WTC11 (cell line): ENCODE results near the gene ZNF3. TPM values are rescaled to one million over a fixed set of nuclear protein-coding genes. Genes with fewer than 3 reads are reported as not detected.

ENCODE experiments used
- ATAC-seq: fragments of 200-7000 bp; cut with Tn5 transposase; 2 replicates; pipeline ENCODE4 v1.10.0; 2021; ENCODE audit warnings: mild to moderate bottlenecking, moderate library complexity
- CTCF ChIA-PET: fragments of 300-600 bp; sonication (Branson Sonifier 250); formaldehyde crosslinking; loops from one replicate; lab custom pipeline; 2021; ENCODE audit warnings: antibody characterized with exemption; lab: Charles Lee
- POLR2A ChIA-PET: fragments of 350-600 bp; sonication (Branson Sonifier 250); formaldehyde crosslinking; loops from one replicate; lab custom pipeline; 2021; ENCODE audit warnings: antibody characterized with exemption; lab: Charles Lee
- DNase-seq: peaks from one replicate; pipeline ENCODE4 v3.0.0; 2021; ENCODE audit warnings: low spot score
- H3K27ac Mint-ChIP-seq: 2 replicates; pipeline ENCODE4 v1.8.0; 2021; ENCODE audit warnings: mixed read lengths
- H3K27me3 Mint-ChIP-seq: 2 replicates; pipeline ENCODE4 v1.8.0; 2021; ENCODE audit warnings: low read depth, mild to moderate bottlenecking, moderate library complexity, mixed read lengths
- H3K36me3 Mint-ChIP-seq: 2 replicates; pipeline ENCODE4 v1.8.0; 2021; ENCODE audit warnings: mixed read lengths
- H3K4me1 Mint-ChIP-seq: 2 replicates; pipeline ENCODE4 v1.8.0; 2022; ENCODE audit warnings: mixed read lengths
- H3K4me3 Mint-ChIP-seq: 2 replicates; pipeline ENCODE4 v1.8.0; 2021; ENCODE audit warnings: mild to moderate bottlenecking, moderate library complexity, mixed read lengths
- H3K9me3 Mint-ChIP-seq: 2 replicates; pipeline ENCODE4 v1.8.0; 2021; ENCODE audit warnings: mixed read lengths
- ATF3 ChIP-seq: sonication (generic); formaldehyde crosslinking; conservative IDR thresholded peaks from 2 replicates; pipeline ENCODE4 v1.8.1; 2022; ENCODE audit warnings: mild to moderate bottlenecking, missing genetic modification reagents
- ESRRA ChIP-seq: sonication (generic); formaldehyde crosslinking; IDR thresholded peaks from 2 replicates; pipeline ENCODE4 v1.8.1; 2022; ENCODE audit warnings: mild to moderate bottlenecking, missing genetic modification reagents, borderline replicate concordance
- GABPB1 ChIP-seq: sonication (generic); formaldehyde crosslinking; IDR thresholded peaks from 2 replicates; pipeline ENCODE4 v1.8.1; 2023; ENCODE audit warnings: mild to moderate bottlenecking, missing genetic modification reagents
- PREB ChIP-seq: sonication (generic); formaldehyde crosslinking; IDR thresholded peaks from 2 replicates; pipeline ENCODE4 v1.8.1; 2022; ENCODE audit warnings: mild to moderate bottlenecking, missing genetic modification reagents, moderate library complexity, borderline replicate concordance
- SP1 ChIP-seq: sonication (generic); formaldehyde crosslinking; conservative IDR thresholded peaks from 2 replicates; pipeline ENCODE4 v1.8.1; 2022; ENCODE audit warnings: missing genetic modification reagents
- total RNA-seq: library from RNA; stranded (reverse); gene quantifications from 3 replicates; pipeline ENCODE4 v1.2.3, GENCODE V29; 2021
- TF ChIP-seq, protein P1 (sequence below): fragments of 250-450 bp; sonication (Bioruptor Pico); IDR thresholded peaks from 2 replicates; pipeline ENCODE4 v1.9.0; 2021; ENCODE audit warnings: mild to moderate bottlenecking
- TF ChIP-seq, protein P2 (sequence below): sonication (generic); formaldehyde crosslinking; IDR thresholded peaks from 2 replicates; pipeline ENCODE4 v1.8.0; 2023; ENCODE audit warnings: missing genetic modification reagents, mild to moderate bottlenecking, borderline replicate concordance
- TF ChIP-seq, protein P3 (sequence below): sonication (generic); formaldehyde crosslinking; conservative IDR thresholded peaks from 2 replicates; pipeline ENCODE4 v1.8.1; 2023; ENCODE audit warnings: mild to moderate bottlenecking, low read depth, missing genetic modification reagents, moderate library complexity

ZNF3 gene
- total RNA-seq, 1 experiment from 2014 or later: 48.3 TPM

DNA sequence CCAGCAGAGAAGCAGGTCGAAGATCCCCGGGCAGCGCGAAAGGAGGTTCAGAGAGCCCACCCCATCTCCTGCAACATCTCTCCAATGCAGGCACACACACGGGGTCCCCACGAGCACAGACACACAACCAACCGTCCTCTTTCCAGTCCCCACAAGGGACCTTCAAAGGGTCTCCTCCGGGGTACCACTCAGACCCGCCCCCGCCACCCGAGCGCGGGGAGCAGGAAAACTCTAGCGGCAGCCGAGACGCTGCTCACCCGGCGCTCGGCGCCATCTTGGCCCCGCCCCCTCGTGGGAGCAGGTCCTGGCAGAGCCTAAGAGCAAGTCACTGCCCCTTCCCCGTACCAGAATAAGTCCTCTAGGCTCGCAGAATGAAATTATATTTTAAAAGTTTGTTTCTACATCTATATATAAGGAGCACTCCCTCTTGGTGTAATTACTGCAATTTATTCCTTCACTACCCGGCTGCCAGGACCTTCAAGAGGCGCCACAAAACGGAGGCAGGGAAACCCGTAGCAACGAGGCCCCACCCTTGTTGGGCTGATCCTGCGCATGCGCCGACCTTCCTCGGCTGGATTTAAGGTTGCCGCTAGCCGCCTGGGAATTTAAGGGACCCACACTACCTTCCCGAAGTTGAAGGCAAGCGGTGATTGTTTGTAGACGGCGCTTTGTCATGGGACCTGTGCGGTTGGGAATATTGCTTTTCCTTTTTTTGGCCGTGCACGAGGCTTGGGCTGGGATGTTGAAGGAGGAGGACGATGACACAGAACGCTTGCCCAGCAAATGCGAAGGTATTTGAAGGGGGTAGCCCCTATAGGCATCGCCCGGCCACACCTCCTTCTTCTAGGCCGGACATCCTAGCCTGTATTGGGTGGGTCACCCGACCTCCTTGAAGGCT, 37.8 kb upstream of the ZNF3 start, which contains the start of the genes CNPY4 and TAF6 (continued):
- TF ChIP-seq, protein P1, sequence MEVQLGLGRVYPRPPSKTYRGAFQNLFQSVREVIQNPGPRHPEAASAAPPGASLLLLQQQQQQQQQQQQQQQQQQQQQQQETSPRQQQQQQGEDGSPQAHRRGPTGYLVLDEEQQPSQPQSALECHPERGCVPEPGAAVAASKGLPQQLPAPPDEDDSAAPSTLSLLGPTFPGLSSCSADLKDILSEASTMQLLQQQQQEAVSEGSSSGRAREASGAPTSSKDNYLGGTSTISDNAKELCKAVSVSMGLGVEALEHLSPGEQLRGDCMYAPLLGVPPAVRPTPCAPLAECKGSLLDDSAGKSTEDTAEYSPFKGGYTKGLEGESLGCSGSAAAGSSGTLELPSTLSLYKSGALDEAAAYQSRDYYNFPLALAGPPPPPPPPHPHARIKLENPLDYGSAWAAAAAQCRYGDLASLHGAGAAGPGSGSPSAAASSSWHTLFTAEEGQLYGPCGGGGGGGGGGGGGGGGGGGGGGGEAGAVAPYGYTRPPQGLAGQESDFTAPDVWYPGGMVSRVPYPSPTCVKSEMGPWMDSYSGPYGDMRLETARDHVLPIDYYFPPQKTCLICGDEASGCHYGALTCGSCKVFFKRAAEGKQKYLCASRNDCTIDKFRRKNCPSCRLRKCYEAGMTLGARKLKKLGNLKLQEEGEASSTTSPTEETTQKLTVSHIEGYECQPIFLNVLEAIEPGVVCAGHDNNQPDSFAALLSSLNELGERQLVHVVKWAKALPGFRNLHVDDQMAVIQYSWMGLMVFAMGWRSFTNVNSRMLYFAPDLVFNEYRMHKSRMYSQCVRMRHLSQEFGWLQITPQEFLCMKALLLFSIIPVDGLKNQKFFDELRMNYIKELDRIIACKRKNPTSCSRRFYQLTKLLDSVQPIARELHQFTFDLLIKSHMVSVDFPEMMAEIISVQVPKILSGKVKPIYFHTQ (CRISPR knock-in tag): no peak
- TF ChIP-seq, protein P2, sequence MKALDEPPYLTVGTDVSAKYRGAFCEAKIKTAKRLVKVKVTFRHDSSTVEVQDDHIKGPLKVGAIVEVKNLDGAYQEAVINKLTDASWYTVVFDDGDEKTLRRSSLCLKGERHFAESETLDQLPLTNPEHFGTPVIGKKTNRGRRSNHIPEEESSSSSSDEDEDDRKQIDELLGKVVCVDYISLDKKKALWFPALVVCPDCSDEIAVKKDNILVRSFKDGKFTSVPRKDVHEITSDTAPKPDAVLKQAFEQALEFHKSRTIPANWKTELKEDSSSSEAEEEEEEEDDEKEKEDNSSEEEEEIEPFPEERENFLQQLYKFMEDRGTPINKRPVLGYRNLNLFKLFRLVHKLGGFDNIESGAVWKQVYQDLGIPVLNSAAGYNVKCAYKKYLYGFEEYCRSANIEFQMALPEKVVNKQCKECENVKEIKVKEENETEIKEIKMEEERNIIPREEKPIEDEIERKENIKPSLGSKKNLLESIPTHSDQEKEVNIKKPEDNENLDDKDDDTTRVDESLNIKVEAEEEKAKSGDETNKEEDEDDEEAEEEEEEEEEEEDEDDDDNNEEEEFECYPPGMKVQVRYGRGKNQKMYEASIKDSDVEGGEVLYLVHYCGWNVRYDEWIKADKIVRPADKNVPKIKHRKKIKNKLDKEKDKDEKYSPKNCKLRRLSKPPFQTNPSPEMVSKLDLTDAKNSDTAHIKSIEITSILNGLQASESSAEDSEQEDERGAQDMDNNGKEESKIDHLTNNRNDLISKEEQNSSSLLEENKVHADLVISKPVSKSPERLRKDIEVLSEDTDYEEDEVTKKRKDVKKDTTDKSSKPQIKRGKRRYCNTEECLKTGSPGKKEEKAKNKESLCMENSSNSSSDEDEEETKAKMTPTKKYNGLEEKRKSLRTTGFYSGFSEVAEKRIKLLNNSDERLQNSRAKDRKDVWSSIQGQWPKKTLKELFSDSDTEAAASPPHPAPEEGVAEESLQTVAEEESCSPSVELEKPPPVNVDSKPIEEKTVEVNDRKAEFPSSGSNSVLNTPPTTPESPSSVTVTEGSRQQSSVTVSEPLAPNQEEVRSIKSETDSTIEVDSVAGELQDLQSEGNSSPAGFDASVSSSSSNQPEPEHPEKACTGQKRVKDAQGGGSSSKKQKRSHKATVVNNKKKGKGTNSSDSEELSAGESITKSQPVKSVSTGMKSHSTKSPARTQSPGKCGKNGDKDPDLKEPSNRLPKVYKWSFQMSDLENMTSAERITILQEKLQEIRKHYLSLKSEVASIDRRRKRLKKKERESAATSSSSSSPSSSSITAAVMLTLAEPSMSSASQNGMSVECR (CRISPR knock-in tag): no peak; the same call in 1 of the 2 replicates
- TF ChIP-seq ESRRA (CRISPR knock-in tag) (peak; percentile 48; the same call in 1 of the 2 replicates), ATF3 (CRISPR knock-in tag) (no peak), SP1 (CRISPR knock-in tag) (peak; percentile 75)

GRCh38 chr7:100118388-100119071, 37.0 kb upstream of the ZNF3 start:
- Mint-ChIP-seq H3K9me3 (no peaks in the 10 kb centered on the region), H3K27ac (peak overlapping the region; percentile 96), H3K4me1 (peaks cover 15% of the 10 kb centered on the region), H3K36me3 (peaks cover 5% of the 10 kb centered on the region), H3K4me3 (peak overlapping the region; percentile 98), H3K27me3 (no peaks in the 10 kb centered on the region)
- no peak for DNase-seq
- ATAC-seq: no peak
- TF ChIP-seq PREB (CRISPR knock-in tag): no peak
- TF ChIP-seq GABPB1 (CRISPR knock-in tag): no peak
- TF ChIP-seq, protein P3, sequence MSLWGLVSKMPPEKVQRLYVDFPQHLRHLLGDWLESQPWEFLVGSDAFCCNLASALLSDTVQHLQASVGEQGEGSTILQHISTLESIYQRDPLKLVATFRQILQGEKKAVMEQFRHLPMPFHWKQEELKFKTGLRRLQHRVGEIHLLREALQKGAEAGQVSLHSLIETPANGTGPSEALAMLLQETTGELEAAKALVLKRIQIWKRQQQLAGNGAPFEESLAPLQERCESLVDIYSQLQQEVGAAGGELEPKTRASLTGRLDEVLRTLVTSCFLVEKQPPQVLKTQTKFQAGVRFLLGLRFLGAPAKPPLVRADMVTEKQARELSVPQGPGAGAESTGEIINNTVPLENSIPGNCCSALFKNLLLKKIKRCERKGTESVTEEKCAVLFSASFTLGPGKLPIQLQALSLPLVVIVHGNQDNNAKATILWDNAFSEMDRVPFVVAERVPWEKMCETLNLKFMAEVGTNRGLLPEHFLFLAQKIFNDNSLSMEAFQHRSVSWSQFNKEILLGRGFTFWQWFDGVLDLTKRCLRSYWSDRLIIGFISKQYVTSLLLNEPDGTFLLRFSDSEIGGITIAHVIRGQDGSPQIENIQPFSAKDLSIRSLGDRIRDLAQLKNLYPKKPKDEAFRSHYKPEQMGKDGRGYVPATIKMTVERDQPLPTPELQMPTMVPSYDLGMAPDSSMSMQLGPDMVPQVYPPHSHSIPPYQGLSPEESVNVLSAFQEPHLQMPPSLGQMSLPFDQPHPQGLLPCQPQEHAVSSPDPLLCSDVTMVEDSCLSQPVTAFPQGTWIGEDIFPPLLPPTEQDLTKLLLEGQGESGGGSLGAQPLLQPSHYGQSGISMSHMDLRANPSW (CRISPR knock-in tag): no peak
- TF ChIP-seq, protein P1 (CRISPR knock-in tag): no peak
- ChIA-PET POLR2A (no interaction called here), CTCF (no interaction called here)
